Mesothelial cell of epicardium (in vitro differentiated cells): Measurements from ENCODE around the gene TES. TPM values are rescaled to one million over a fixed set of nuclear protein-coding genes. Genes with fewer than 3 reads are reported as not detected.

ENCODE experiments used
- DNase-seq, 2 experiments: peaks; one replicate each; pipeline ENCODE4 v3.0.0; 2021; ENCODE audit warnings: low spot score in 2 of 2; ENCODE audit not compliant: unreplicated experiment in 2 of 2
- H3K27ac Mint-ChIP-seq: 2 replicates; pipeline ENCODE4 v1.8.0; 2021; ENCODE audit warnings: mixed read lengths
- H3K27me3 Mint-ChIP-seq: 2 replicates; pipeline ENCODE4 v1.8.0; 2021; ENCODE audit warnings: low read depth, mixed read lengths
- H3K36me3 Mint-ChIP-seq: 2 replicates; pipeline ENCODE4 v1.8.0; 2021; ENCODE audit warnings: mixed read lengths
- H3K4me1 Mint-ChIP-seq: 2 replicates; pipeline ENCODE4 v1.8.0; 2021; ENCODE audit warnings: mixed read lengths
- H3K4me3 Mint-ChIP-seq: 2 replicates; pipeline ENCODE4 v1.8.0; 2021; ENCODE audit warnings: mild to moderate bottlenecking, moderate library complexity, mixed read lengths
- H3K9me3 Mint-ChIP-seq: 2 replicates; pipeline ENCODE4 v1.8.0; 2021; ENCODE audit warnings: mixed read lengths
- total RNA-seq: library from RNA; stranded (reverse); gene quantifications from 3 replicates; pipeline ENCODE4 v1.2.1, GENCODE V29; 2021
- TF ChIP-seq, protein P1 (sequence below): fragments of 200-600 bp; sonication (generic); IDR thresholded peaks from one replicate; pipeline ENCODE4 v1.5.0; 2021; ENCODE audit warnings: antibody characterized with exemption; ENCODE audit not compliant: unreplicated experiment

TES gene
- total RNA-seq, 1 donor from 2014 or later: 131 TPM

DNA sequence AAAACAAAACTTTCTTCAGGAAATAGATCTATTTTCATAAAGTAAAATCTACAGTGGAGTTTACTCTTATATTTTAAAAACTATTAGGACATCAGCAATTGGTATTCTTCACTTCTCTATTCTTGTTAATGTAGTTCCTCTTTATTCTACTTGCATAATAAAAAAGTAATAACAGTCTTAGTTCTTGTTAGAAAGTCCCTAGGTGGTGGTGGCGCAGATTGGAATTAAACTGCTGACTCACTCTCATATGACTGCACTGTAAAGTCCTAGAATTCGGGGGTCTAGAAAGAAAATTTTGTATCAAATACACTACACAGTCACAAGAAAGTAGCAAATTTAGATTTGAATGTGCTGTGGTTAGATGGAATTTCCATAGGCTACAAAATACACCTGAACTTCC is 44.6 kb upstream of the TES start:
- H3K4me3 Mint-ChIP-seq: no peak overlapping the region
- DNase-seq: no peak
- H3K4me1 Mint-ChIP-seq: peaks cover 22% of the 10 kb centered on the region
- H3K27me3 Mint-ChIP-seq: no peaks in the 10 kb centered on the region
- H3K9me3 Mint-ChIP-seq: peaks cover 3% of the 10 kb centered on the region
- TF ChIP-seq, protein P1, sequence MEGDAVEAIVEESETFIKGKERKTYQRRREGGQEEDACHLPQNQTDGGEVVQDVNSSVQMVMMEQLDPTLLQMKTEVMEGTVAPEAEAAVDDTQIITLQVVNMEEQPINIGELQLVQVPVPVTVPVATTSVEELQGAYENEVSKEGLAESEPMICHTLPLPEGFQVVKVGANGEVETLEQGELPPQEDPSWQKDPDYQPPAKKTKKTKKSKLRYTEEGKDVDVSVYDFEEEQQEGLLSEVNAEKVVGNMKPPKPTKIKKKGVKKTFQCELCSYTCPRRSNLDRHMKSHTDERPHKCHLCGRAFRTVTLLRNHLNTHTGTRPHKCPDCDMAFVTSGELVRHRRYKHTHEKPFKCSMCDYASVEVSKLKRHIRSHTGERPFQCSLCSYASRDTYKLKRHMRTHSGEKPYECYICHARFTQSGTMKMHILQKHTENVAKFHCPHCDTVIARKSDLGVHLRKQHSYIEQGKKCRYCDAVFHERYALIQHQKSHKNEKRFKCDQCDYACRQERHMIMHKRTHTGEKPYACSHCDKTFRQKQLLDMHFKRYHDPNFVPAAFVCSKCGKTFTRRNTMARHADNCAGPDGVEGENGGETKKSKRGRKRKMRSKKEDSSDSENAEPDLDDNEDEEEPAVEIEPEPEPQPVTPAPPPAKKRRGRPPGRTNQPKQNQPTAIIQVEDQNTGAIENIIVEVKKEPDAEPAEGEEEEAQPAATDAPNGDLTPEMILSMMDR: no peak
- no peak overlapping the region for H3K27ac Mint-ChIP-seq
- no peaks in the 10 kb centered on the region for H3K36me3 Mint-ChIP-seq

DNA sequence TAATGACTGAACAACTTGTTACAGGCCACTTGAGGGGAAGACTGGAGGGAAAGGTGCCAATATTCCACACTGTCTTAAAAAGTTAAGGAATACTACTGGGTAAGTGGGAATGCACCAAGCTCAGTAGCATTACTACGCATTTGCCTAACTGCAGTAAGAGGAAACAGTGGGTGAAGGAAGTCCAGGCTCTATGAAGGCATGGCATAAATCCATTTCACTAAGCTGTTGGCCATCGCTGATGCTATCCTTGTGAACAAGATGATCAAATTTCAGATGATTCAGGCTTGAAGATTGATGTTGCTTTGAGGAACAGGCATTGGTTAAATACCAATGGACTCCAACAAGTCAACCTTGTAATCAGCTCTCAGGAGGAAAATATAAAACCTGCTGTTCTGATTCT is 44.2 kb upstream of the TES start:
- Mint-ChIP-seq H3K9me3 (peaks cover 3% of the 10 kb centered on the region), H3K27ac (no peak overlapping the region), H3K4me1 (peaks cover 22% of the 10 kb centered on the region), H3K27me3 (no peaks in the 10 kb centered on the region), H3K36me3 (no peaks in the 10 kb centered on the region), H3K4me3 (no peak overlapping the region)
- TF ChIP-seq, protein P1: no peak
- no peak for DNase-seq

DNA sequence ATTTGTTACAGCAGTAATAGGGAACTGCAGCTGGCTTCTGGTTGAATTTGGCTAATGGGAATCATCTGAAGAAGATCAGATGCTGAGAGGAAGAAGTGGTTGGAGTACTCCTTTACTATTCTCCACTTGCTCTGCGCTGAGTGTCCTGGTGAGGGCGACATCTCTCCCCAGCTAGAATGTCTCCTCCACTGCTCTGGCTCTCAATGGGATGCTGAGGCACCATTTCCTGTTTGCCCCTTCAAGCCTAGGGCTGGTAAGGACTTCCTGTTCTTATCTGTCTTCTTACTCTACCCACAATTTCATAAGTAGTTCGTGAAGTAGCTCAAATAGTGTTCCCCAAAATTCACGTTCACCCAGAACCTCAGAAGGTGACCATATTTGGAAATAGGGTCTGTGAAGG is 43.2 kb upstream of the TES start:
- Mint-ChIP-seq H3K4me3 (no peak overlapping the region), H3K27ac (no peak overlapping the region), H3K9me3 (peaks cover 3% of the 10 kb centered on the region), H3K4me1 (peaks cover 15% of the 10 kb centered on the region), H3K36me3 (no peaks in the 10 kb centered on the region), H3K27me3 (no peaks in the 10 kb centered on the region)
- TF ChIP-seq, protein P1: no peak
- no peak for DNase-seq

DNA sequence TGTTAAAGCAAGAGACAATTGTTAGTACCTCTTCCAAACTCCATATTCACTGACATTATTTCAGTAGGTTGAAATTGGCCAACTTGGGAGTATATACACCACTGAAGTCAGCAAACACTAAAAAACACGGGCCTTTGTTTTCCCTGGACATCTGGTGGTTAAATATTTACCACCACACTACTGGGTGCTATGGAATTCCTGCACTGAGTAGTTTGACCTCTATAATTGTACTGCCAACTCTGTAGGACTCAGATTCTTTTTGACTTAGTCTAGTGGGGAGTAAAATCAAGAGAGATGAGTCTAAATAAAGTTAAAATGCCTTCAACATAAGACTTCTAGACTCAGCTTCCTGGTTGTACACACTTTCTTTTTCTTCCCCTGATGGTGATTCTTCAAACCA is 41.3 kb upstream of the TES start:
- peaks cover 10% of the 10 kb centered on the region for H3K4me1 Mint-ChIP-seq
- H3K27ac Mint-ChIP-seq: no peak overlapping the region
- no peak for DNase-seq
- H3K4me3 Mint-ChIP-seq: no peak overlapping the region
- H3K27me3 Mint-ChIP-seq: no peaks in the 10 kb centered on the region
- peaks cover 3% of the 10 kb centered on the region for H3K9me3 Mint-ChIP-seq
- no peaks in the 10 kb centered on the region for H3K36me3 Mint-ChIP-seq
- TF ChIP-seq, protein P1: no peak

DNA sequence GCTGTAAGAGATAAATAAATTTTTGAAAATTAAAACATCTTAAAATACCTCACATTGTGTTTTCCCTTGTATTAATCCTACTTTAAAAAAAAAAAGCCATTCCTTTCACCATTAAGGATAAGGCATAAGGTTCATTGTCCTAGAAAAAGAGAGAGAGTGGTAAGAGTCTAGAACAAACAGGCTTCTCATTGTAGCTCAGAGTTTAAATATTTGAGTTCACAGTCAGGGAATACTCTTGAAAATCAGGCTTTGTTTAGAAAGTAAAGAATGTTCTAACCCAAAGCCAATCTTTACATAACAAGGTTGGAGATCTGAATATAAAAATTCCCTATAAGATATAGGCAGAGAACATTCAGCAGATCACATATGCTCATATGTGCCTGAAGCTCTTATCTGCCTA is 40.2 kb upstream of the TES start:
- no peak for DNase-seq
- Mint-ChIP-seq H3K27ac (no peak overlapping the region), H3K4me1 (peaks cover 10% of the 10 kb centered on the region), H3K27me3 (no peaks in the 10 kb centered on the region), H3K36me3 (peaks cover 5% of the 10 kb centered on the region), H3K9me3 (peaks cover 11% of the 10 kb centered on the region), H3K4me3 (no peak overlapping the region)
- TF ChIP-seq, protein P1: no peak

DNA sequence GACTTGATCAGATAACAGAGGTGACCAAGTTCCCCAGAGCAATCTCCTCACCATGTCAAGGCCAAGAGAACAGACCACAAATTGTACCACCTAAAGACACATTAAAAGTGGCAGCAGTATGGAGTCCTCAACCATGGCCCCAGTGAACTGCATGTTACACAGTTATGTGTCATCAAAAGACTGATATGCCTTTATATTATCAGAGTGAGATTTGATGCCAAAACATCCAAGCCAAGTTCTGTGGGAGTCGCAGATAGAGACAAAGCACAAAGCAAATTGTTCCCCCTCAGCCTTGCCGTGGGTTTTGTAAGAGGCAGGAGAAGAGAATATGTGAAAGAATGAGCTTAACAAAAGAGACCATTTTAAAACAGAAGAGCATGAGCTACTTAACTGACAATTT is 39.2 kb upstream of the TES start:
- no peak overlapping the region for H3K4me3 Mint-ChIP-seq
- TF ChIP-seq, protein P1: no peak
- H3K4me1 Mint-ChIP-seq: peaks cover 10% of the 10 kb centered on the region
- H3K27ac Mint-ChIP-seq: no peak overlapping the region
- peaks cover 14% of the 10 kb centered on the region for H3K9me3 Mint-ChIP-seq
- peaks cover 9% of the 10 kb centered on the region for H3K36me3 Mint-ChIP-seq
- no peak for DNase-seq
- H3K27me3 Mint-ChIP-seq: no peaks in the 10 kb centered on the region
